HG03108 (cell line): ENCODE measurements around the gene PABPC3.
A peak's percentile ranks its signal among the peaks of the same experiment; 100 is the strongest.

ENCODE experiments used
- ATAC-seq: cut with Tn5 transposase; IDR thresholded peaks from one replicate; pipeline ENCODE4 v1.9.1; 2021; ENCODE audit warnings: moderate library complexity; ENCODE audit not compliant: unreplicated experiment

The PABPC3 gene

GRCh38 chr13:25110956-25111584, 15.1 kb downstream of the PABPC3 start:
- ATAC-seq: no peak

GRCh38 chr13:25111585-25111956, 15.6 kb downstream of the PABPC3 start:
- no peak for ATAC-seq

- no peak for ATAC-seq
These were observed 16.8 kb downstream of the PABPC3 start for GRCh38 chr13:25112695-25113255.

GRCh38 chr13:25114220-25114619, 18.3 kb downstream of the PABPC3 start:
- peak; percentile 87 for ATAC-seq

- ATAC-seq: no peak
These were observed 20.1 kb downstream of the PABPC3 start for GRCh38 chr13:25116044-25116443.

GRCh38 chr13:25117312-25117711, 21.4 kb downstream of the PABPC3 start:
- ATAC-seq: no peak

- no peak for ATAC-seq
These were observed 22.5 kb downstream of the PABPC3 start for GRCh38 chr13:25118378-25118905.

- ATAC-seq: no peak
These were observed 35.0 kb downstream of the PABPC3 start for GRCh38 chr13:25130944-25131343.

GRCh38 chr13:25131881-25132420, 36.0 kb downstream of the PABPC3 start:
- no peak for ATAC-seq

GRCh38 chr13:25132751-25133390, 36.9 kb downstream of the PABPC3 start:
- no peak for ATAC-seq

GRCh38 chr13:25135896-25136295, 40.0 kb downstream of the PABPC3 start:
- no peak for ATAC-seq

- no peak for ATAC-seq
These were observed 41.2 kb downstream of the PABPC3 start for GRCh38 chr13:25136880-25137787.

- ATAC-seq: no peak
These were observed 41.8 kb downstream of the PABPC3 start for GRCh38 chr13:25137788-25138115.

- ATAC-seq: no peak
These were observed 45.1 kb downstream of the PABPC3 start for GRCh38 chr13:25141042-25141441.

- ATAC-seq: no peak
These were observed 47.8 kb downstream of the PABPC3 start for GRCh38 chr13:25143706-25144105.

GRCh38 chr13:25147638-25148401, 51.9 kb downstream of the PABPC3 start:
- ATAC-seq: no peak

- no peak for ATAC-seq
These were observed 52.5 kb downstream of the PABPC3 start for GRCh38 chr13:25148402-25148771.
